Activated CD8-positive, alpha-beta memory T cell treated with anti-CD3 and anti-CD28 coated beads, Interleukin-2, amount 50 U/mL, for 24 hours (primary cell): ENCODE results near the gene ADGRB3.

Experiments
- DNase-seq: peaks from one replicate; pipeline ENCODE4 v3.0.0-alpha.2; 2020; ENCODE audit errors: extremely low read depth

The ADGRB3 gene

DNA sequence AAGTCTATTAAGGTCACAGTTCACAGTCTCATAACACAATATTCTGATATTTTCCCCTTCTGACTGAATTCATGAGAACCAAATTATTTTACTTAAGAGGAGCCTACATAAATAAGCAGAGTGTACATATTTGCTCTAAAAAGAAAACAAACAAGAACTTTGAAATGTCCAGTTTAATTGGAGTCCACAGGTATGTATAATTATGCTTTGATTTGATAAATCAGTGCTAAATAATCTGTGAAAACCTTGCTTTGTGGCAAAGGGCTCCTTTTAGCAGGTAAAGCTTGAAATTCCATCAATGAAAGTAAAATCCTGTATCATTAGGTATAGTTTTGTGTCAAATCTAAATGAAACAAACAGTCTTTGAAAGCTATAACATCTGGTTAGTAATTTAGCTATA lies 69.4 kb downstream of the ADGRB3 start:
- DNase-seq, result no peak

DNA sequence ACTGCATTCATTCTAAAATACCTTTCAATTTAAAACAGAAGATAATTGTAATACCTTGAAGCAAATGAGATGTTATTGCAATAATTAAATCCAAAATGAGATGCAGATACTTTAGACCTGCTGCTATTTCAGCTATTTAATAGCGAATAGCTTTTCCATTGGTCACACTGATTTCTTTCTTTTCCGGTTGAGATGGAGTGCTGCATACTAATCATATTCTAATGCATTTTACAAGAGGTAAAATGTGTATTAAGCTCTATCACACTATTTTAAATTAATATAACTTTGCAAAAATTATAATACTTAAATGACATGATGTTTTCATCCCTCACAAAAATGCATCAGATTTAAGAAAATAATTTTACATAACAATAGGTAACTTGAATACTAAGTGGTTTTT lies 74.0 kb downstream of the ADGRB3 start:
- no peak for DNase-seq

DNA sequence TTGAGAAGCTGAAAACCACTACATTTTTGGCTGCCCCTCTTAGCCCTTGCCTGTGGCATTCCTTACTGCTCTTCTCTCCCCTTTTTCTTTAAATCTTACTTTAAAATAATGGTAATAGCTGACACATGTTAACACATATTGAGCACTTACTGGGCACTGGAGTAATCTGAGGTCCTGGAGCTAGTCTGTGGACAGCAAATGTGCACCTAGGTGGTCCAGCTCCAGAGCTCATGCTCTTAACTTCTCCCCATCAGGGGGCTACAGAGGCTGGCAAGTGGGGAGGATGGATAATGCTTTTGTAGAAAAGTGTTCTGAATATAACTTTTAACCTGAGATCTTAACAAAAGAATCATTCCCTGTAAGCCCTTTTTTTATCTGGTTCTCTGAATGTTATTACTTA lies 74.8 kb downstream of the ADGRB3 start:
- no peak for DNase-seq

DNA sequence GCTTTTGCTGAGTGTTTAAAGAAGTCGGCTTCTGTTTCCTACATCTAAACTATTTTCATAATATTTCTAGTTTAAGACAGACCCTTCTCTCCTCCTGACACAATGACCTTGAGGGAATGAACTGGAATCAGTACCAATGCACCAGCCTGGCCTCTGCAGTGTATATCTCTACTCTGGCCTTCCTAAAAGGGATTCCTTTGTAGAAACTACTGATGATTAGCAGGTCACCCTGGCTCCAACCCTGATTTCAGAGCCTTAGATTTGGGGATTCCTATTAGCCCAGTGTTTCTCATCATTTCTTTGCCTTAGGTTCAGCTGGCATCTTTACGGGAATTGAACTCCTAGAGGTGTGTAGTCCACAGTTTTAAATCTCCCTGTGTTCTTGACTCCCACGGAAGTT lies 75.4 kb downstream of the ADGRB3 start:
- DNase-seq, result no peak

DNA sequence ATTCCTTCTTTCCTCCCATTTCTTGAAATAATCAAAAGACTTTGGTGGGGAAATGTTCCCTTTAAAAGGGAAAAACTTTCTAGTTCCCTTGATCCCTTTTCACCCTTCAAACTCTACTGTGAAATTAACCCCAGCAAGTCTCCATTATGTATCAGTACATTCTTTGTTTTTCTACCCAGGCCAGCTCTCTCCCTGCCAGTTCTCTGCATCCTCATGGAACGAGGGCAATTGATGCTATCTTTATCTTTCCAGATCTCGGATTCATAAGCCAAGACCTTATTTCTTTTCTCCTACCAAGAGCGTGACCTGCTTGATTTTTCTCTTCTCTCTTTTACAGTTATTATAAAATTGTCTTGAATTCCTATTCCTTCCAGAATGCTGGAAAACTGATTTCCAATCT lies 75.8 kb downstream of the ADGRB3 start:
- DNase-seq, result no peak

DNA sequence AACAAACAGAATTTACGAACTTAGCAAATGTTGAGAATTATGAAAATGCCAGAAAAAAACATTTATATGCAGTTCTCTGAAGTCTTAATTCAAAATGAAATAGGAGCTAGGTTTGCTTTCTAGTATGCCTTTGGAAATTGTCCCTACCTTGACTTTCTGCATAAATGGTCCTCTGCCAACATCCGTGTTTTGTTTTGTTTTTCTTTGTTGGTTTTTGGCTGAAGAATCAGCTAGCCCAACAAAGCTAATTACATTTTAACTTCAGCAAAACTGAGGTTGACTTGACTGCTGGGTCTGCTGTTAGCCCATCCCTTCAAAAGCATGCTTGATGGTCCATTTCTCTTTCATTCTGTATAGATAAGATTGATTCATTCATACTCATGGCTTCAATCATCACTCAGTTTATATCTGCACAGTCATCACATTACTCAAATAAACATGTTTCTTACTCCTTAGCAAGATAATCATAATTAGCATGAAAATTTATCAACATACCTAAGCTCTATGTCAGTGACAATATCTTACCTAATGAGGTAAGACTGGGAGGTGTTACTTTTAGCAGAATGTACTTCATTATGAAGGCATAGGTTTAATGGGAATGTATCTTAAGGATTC lies 76.4 kb downstream of the ADGRB3 start:
- no peak for DNase-seq

DNA sequence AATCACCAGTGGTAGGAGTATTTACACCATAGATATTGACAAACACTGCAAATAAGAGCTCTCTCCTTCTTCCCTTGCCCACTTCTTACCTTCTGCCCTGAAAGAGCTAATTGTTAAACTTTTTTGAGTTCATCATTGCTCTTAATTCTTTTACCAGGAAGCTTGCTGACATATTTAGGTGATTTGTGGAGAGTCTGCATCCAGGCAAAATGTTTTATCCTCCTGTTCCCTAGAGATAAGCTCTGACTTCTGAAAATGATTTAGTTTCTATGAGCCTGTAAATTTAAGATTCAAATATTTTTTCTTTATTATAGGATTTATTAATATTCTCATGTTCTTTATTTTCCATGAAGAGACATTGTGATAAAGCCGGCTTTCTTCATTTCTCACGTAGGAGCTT lies 81.5 kb downstream of the ADGRB3 start:
- no peak for DNase-seq

DNA sequence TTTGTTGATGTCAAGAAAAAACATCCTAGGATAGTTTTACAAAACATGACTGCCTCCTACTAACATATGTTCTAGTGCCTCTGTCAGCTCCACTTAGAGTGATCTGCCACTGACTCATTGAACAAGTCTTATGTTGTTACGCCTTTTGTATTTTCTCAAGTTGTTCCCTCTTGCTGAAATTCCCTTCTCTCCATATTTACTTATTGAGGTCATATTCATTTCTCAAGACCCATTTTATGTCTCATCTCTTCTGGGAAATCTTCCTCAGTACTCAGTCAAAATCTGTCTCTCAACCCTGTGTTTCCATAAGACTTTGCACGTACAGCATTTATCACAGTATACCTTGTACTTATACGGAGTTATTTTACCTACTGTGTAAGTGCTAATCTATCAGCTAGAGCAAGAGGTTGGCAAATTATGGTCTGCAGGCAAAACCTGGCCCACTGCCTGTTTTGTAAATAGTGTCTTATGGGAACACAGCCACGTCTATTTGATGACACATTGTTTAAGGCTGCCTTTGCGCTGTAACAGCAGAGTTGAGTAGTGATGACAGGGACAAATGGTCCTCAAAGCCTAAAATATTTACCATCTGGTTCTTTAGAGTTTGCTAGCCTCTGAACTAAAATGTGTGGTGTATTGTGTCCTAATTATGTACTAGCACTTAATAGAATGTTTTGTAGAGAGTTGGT lies 83.4 kb downstream of the ADGRB3 start:
- no peak for DNase-seq

DNA sequence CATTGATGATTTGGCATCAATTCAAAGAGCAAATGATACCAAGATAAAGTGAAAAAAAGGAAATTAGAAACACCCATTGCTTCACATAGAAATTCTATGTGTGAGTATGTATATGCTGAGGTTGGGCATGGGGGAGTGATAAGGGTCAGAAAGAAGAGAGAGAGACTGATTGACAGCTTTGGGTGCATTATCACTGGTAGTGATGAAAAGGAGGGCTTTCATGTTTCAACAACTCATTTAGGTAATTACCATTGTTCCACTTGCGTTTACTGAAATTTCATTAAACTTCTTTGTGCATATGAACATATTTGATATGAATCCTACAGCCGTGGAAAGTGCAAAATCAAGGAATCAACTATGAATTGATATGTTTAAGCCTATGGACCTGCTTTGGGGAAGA lies 84.7 kb downstream of the ADGRB3 start:
- DNase-seq, result no peak

DNA sequence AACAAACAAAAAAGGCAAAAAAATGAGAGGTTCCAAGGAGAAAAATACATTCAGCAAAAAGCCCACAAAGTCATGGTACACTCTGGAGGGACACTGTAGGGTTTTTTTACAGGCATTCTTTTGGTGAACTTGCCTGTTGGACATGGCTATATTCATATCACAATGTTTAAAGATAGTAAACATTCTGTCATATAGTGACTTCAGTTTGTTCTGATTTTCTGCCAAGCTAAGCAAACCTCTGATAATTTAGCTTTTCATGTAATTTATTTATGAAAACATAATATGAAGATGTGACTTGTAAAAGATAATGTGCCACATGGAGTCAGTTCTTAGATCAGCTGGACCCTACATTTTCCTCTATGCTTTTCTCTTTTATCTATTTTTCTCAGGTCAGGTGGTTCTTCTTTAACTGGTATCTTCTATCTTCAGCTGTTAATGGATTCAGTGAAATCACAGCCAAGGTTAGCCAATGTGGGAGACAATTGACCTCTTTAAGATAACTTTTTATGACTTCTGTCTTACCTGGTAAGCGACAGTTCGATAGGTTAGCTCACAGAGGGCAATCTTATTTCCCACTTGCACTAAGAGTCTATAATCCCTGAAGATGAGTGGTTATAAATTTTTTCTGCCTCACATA lies 87.9 kb downstream of the ADGRB3 start:
- no peak for DNase-seq

DNA sequence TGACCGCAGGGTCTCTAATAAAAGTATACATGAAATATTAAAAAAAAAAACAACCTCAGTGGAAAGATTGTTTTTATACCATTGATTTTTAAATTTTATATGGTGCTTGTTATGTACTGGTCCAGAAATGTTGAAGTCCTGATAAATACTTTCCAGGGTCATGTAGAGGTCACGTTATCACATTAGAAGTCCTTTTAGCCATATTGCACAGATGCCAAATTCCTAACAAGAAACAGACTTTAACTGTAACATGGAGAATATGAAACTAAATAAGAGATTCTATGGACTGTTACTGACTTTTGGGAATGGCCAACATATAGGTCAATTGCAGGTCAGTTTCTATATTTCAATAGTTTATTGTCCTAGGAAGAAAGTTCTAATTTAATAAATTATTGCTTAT lies 89.0 kb downstream of the ADGRB3 start:
- DNase-seq, result no peak

DNA sequence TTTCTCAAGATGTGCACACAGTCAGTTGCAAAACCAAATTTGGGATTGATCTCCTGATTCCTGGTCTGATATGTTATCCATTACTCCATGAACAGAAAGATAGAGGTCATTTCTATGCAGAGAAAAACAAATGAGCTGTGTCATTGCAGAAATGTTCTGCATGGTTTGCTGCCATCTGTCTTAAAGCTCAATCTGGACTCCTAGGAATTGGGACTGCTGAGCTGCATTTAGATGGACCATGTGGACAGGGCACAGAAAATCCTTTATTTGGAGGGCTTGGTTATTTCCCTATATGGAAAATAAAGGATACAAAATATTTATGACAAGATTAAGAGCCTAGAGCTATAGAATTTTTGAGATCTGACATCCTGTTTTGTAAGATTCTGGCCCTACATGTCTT lies 91.3 kb downstream of the ADGRB3 start:
- no peak for DNase-seq

DNA sequence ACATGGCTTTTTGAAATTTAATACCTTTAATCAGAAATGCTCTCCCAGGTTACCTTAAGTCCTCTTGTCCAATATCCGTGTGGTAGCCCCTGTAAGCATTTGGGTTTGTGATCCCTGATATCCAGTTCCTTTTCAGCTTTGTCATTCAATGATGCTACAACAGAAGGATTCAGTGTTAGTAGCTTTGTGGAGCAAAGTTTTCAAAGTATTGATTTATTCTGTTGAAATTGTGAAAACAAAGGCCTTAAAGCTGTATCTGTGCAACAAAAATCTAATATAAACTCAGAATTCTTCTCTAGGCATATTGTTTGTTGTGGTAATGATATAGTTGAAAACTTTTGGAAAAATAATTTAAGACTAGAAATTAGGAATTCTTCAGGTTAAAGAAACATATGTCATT lies 91.9 kb downstream of the ADGRB3 start:
- no peak for DNase-seq

DNA sequence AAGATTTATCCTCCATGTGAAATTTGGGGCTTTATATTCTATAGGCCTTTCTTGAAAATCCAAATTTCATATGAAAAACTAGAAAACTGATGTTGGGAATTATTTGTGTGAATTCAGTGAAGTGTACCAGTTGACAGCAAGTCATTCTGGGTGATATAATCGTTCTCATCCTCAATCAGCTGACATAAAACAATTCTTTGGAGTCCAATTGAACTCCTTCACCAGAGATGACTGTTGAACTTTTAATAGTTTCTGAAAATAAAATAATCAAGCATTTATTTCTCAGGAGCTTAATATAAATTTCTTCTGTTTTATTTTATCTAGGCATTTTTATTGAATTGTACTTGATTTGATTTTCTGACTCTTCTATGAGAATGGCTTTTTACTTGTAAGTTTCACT lies 92.6 kb downstream of the ADGRB3 start:
- DNase-seq, result no peak

DNA sequence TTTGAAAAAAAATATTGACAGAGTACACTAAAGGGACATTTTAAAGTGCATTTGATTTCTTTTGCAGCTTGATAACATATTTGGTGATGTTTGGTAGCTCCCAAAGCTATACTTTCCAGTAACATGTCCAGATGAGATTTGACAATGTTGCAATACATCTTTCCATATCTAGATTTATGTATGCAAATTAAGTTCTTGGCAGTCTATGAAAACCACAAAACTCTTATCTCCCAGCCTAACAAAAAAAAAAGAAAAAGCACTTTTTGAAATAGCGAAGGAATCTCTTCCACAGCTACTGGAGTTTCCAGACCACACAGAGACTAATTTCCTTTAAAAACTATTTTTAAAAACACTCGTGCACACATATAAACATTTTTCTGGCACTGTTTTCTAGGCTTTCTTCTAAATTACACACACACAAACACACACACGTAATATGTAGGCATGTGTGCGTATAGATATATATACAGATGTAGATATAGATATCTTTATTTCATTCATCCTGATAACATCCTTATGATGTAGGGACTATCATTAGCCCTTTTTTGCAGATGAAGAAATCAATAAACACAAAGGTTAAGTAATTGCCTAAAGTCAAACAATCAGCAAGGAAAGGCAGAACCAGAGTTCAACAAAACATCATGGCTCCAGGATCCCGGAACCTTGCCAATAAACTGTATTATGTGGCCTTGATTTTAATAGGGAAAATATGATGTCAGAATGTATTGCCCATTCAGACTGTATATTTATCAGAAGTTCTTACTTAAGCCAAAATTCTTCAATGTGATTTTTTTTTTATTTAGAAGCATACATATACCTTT lies 93.3 kb downstream of the ADGRB3 start:
- no peak for DNase-seq

DNA sequence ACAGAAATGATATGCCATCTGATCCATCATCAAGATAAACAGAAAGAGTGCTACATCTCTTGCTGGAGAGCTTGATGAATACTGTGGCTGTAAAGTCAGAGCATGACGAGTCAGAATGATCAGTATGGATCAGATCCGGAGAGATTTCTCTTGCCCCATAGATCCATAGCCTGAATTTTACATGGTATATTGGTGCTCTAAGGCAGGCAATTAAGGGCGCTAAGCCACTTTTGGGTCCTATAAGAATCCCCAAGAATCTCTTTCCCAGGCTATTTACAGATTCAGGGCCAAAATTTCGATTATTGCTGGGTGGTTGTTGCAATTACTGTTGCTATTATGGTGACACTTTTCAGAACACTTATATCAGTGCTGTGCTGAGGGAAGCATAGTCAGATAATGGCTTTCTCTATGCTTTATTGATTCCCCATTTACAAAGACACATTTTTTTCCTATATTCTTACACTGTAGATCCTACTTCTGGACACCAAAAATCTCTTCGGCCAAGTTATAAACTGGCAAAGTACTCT lies 94.4 kb downstream of the ADGRB3 start:
- DNase-seq, result no peak

DNA sequence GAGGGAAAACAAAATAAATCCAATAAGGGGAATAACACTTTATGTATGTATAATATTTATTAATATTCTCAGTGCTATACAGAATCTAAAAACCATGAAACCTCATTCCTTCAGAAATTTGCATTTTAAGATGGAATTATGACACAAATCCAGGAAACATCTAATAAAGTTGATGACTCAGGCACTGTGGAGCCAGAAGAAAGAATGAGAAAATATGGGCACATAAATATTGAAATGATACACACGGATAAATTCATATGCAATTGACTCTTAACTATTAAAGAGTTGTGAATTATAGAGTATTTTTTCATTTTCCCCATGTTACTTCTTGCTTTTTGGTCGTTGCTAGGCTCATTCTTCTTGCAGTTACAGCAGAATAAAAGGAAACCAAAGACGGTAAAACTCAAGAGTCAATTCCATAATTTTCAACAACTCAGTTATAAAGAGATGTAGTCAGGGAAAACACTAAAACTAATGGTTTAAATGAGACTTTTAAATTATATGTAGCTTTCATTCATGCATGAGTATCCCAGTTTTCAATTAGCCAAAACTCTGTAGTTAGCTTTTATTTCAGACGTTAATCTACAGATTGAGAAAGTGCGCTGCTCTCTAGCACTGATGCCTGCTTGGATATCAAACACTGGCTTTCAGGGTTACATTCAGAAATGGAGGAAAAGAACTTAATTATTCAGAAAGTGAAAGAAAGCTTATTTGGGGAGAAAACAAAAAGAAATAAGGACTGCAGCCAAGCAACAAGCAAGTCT lies 95.4 kb downstream of the ADGRB3 start:
- no peak for DNase-seq

DNA sequence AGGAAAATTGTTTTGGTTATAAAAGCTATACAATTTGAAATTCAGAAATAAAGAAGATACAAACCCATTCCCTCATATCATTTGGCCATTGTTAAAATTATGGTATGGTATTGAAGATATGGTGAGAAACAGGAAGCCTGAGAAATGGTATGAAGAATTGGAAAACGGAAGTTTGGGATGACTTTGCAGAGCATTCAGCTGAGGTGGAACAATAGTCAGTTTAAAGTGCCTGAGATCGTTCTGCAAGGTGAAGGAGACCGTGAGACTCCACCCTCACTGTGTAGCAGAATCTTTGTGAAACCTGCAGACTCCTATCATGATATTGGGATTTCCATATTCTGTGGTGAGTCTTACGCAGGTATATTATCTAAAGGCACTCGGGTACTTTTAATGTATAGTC lies 97.3 kb downstream of the ADGRB3 start:
- DNase-seq, result no peak

DNA sequence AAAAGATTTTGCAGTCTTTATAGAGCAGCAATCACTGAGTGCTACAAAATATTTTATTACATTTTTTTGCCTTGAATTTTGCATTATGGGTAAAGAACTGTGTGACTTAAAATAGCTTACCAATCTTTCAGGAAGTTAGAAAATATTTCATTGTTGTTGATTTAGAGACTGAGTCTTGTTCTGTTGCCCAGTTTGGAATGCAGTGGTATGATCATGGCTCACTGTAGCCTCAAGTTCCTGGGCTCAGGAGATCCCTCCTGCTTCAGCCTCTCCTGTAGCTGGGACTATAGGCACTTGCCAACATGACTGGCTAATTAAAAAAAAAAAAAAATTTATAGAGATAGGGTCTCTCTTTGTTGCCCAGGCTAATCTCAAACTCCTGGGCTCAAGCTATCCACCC lies 100.8 kb downstream of the ADGRB3 start:
- no peak for DNase-seq

DNA sequence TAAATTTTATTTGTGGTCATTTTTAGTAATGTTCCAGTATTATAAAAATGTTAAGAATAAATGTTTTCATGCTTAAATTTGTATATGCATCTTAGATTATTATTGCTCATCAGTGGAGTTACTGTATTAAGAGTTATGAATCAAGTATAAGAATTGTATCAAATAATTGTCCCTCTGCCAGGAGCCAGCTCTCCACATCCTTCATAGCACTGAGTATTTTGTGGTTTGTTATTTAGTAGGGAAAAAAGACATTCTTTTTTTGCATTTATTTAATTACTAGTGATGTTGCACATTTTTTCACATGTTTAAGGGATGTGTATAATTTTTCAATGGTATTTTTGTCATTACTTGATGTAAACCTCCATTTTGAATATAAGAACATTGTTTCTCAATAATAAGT lies 102.0 kb downstream of the ADGRB3 start:
- no peak for DNase-seq

DNA sequence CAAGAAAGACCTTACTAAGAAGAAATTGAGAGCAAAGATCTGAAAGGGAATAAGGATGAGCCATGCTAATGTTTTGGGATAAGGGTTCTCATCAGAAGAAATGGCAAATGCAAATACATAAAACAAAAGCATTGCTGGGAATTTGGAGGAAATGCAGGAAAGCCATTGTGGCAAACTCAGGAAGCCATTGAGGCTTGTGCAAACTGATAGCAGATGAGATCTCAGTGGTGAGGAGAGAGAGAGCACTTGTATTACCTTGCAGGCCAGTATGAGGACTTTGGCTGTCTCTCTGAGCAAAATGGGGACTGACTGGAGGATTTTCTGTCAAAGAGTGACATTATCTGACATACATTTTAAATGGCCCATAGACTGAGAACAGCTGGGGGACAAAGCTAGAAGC lies 103.0 kb downstream of the ADGRB3 start:
- DNase-seq, result no peak
